Mesothelial cell of epicardium (in vitro differentiated cells): ENCODE data around the gene PYGO2. TPM values are rescaled to one million over a fixed set of nuclear protein-coding genes. Genes with fewer than 3 reads are reported as not detected.

Experiments used
- DNase-seq, 2 experiments: peaks; one replicate each; pipeline ENCODE4 v3.0.0; 2021; ENCODE audit warnings: low spot score in 2 of 2; ENCODE audit not compliant: unreplicated experiment in 2 of 2
- H3K27ac Mint-ChIP-seq: 2 replicates; pipeline ENCODE4 v1.8.0; 2021; ENCODE audit warnings: mixed read lengths
- H3K27me3 Mint-ChIP-seq: 2 replicates; pipeline ENCODE4 v1.8.0; 2021; ENCODE audit warnings: low read depth, mixed read lengths
- H3K36me3 Mint-ChIP-seq: 2 replicates; pipeline ENCODE4 v1.8.0; 2021; ENCODE audit warnings: mixed read lengths
- H3K4me1 Mint-ChIP-seq: 2 replicates; pipeline ENCODE4 v1.8.0; 2021; ENCODE audit warnings: mixed read lengths
- H3K4me3 Mint-ChIP-seq: 2 replicates; pipeline ENCODE4 v1.8.0; 2021; ENCODE audit warnings: mild to moderate bottlenecking, moderate library complexity, mixed read lengths
- H3K9me3 Mint-ChIP-seq: 2 replicates; pipeline ENCODE4 v1.8.0; 2021; ENCODE audit warnings: mixed read lengths
- CTCF ChIP-seq: fragments of 200-600 bp; sonication (generic); IDR thresholded peaks from one replicate; pipeline ENCODE4 v1.5.0; 2021; ENCODE audit warnings: antibody characterized with exemption; ENCODE audit not compliant: unreplicated experiment
- total RNA-seq: library from RNA; stranded (reverse); gene quantifications from 3 replicates; pipeline ENCODE4 v1.2.1, GENCODE V29; 2021

Gene PYGO2
- total RNA-seq, 1 donor from 2014 or later: 44.6 TPM

DNA sequence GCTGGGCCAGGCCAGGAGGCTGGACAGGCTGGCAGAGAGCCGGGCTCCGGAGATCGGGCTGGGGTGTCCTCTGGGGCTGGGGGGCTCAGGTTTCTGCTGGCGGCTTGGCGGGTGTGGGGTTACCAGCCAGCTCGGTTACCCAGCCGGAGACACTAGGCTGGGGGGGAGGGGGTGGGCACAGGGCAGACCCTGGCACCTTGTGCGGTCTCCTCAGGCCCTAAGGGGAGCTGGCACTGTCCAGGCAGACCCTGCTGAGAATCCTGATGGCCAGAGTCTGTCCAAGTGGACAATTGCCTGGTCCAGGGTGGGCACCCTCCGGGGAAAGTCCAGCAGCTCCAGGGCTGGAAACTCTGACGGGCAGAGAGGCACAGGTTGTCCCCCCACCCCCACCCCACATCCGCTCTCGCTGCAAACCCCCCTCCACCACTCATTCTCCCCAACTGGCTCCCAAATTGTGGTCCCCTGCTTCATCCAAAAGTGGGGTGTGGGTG, 47.7 kb upstream of the PYGO2 start:
- H3K36me3 Mint-ChIP-seq: no peaks in the 10 kb centered on the region
- H3K9me3 Mint-ChIP-seq: no peaks in the 10 kb centered on the region
- no peak for TF ChIP-seq CTCF
- H3K27me3 Mint-ChIP-seq: no peaks in the 10 kb centered on the region
- peak overlapping the region; percentile 34 for H3K27ac Mint-ChIP-seq
- H3K4me1 Mint-ChIP-seq: peaks cover 21% of the 10 kb centered on the region
- no peak for DNase-seq
- no peak overlapping the region for H3K4me3 Mint-ChIP-seq

DNA sequence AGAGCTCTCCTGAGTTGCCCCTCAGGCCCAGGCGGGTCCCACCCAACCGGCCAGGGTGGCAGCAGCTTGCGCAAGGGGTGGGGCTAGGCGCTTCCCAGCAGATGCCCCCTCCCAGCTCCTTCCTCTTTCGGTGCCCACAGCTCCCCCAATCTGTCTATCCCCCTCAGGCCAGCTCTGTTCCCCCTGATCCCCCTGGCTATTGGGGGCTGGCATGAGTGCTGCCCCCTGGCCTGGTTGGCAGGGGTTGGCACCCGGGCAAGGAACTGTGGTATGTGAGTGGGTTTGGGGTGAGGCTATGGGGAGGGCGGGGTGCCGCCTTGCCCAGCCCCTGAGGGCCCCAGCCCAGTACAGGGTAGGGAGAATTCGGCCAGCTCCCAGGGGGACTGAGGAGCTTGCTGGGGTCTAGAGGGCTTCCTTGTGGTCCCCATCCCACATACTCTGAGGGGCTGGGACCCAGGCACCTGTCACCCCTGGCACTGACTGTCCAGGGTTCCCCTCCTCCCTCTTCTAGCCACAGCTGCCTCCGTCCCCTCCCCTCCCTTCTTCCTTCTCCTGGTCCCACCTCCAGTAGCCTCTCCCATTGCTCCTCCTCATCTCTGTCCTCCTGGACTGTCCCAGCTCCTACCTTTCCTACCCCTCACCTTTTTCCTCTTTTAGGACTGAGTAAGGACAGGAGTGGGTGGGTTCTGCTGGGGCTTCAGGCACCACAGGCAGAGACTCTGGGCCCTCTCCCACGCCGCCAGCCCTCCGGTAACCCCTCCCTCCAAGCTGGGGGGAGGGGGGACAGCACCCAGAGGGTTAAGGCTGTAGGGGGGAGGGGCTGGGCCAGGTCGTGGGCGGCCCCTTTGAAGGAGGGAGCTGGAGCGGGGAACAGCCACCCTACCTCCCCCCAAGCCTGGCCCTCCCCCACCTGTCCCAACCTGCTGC, 46.7 kb upstream of the PYGO2 start:
- no peak for DNase-seq
- Mint-ChIP-seq H3K27ac (no peak overlapping the region), H3K4me3 (no peak overlapping the region), H3K36me3 (no peaks in the 10 kb centered on the region), H3K4me1 (peaks cover 28% of the 10 kb centered on the region), H3K9me3 (no peaks in the 10 kb centered on the region), H3K27me3 (no peaks in the 10 kb centered on the region)
- no peak for TF ChIP-seq CTCF

- no peak for DNase-seq
- H3K27ac Mint-ChIP-seq: no peak overlapping the region
- no peak overlapping the region for H3K4me3 Mint-ChIP-seq
- TF ChIP-seq CTCF: no peak
- no peaks in the 10 kb centered on the region for H3K9me3 Mint-ChIP-seq
- H3K36me3 Mint-ChIP-seq: no peaks in the 10 kb centered on the region
- peaks cover 28% of the 10 kb centered on the region for H3K4me1 Mint-ChIP-seq
- no peaks in the 10 kb centered on the region for H3K27me3 Mint-ChIP-seq
Measured at GRCh38 chr1:155007251-155007828, 45.8 kb upstream of the PYGO2 start.

GRCh38 chr1:155006601-155007101, 45.1 kb upstream of the PYGO2 start:
- DNase-seq: no peak
- no peaks in the 10 kb centered on the region for H3K9me3 Mint-ChIP-seq
- H3K4me3 Mint-ChIP-seq: no peak overlapping the region
- H3K36me3 Mint-ChIP-seq: no peaks in the 10 kb centered on the region
- H3K27me3 Mint-ChIP-seq: no peaks in the 10 kb centered on the region
- peak overlapping the region; percentile 35 for H3K27ac Mint-ChIP-seq
- no peak for TF ChIP-seq CTCF
- H3K4me1 Mint-ChIP-seq: peaks cover 25% of the 10 kb centered on the region

DNA sequence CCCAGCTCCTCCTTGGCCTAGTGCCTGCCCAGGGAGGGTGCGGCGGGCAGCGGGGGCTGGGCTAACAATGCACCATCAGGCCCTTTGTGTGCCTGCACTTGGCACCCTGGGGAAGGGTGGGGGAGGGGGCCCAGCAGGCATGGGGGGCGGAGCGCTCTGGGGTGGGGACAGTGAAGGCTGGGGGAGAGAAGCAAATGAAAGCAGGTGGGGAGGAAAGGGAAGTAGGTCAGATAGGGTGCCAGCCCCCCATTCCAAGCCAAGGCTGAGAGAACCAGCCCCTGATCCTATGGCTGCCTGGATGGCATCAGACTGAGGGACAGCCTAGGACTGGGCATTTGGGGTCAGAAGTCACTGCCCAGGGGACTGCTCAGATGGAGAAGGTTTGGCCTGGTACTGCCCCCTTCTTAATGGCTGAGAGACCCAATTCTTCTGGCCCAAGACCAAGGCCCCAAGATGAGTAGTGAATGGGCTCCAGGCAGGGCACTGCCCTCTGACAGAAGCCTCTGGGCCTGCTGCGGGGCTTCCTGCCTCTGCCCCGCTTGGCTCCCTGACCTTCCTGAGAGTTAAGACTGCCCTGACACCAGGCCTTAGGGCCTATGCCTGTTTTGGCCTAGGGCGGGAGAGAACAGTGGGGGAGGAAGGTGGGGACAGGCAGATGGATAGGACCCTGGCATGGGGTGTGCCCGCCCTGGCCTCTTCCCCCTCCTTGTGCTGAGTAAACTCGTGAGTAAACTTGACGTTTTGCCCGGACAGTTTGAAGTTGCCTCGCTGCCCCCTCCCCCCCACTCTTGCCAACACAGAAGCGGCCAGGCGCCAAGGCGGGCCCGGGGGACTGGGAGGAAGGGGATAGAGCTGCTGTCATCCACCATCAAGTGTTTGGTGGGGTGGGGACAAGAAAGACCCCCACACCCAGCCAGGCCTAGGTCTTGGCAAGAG, 43.8 kb upstream of the PYGO2 start:
- H3K27me3 Mint-ChIP-seq: no peaks in the 10 kb centered on the region
- no peak for TF ChIP-seq CTCF
- no peak overlapping the region for H3K4me3 Mint-ChIP-seq
- peaks cover 21% of the 10 kb centered on the region for H3K4me1 Mint-ChIP-seq
- no peaks in the 10 kb centered on the region for H3K36me3 Mint-ChIP-seq
- peak overlapping the region; percentile 64 for H3K27ac Mint-ChIP-seq
- H3K9me3 Mint-ChIP-seq: no peaks in the 10 kb centered on the region
- DNase-seq: no peak
